GM10847 (cell line): ENCODE results near the gene ATG2A.

Experiments used
- POLR2A ChIP-seq: IDR thresholded peaks from 2 replicates; pipeline ENCODE4 v1.6.1; 2011; ENCODE audit not compliant: insufficient read length; ENCODE audit errors: extremely low read depth

Gene ATG2A

GRCh38 chr11:64916775-64917662, at the start of gene ATG2A:
TSS of gene ATG2A (minus strand) at chr11:64917209. CDS start at chr11:64917135, 74 bp downstream.
- peak; percentile 52 for TF ChIP-seq POLR2A

- TF ChIP-seq POLR2A, result no peak
Measured at GRCh38 chr11:64963072-64963631, 46.1 kb upstream of the ATG2A start.

GRCh38 chr11:64960719-64961118, 43.7 kb upstream of the ATG2A start:
- no peak for TF ChIP-seq POLR2A

GRCh38 chr11:64959498-64959897, 42.5 kb upstream of the ATG2A start:
- TF ChIP-seq POLR2A, result no peak

- TF ChIP-seq POLR2A, result no peak
Measured at GRCh38 chr11:64954201-64954600, 37.2 kb upstream of the ATG2A start.

GRCh38 chr11:64951529-64951928, 34.5 kb upstream of the ATG2A start:
- no peak for TF ChIP-seq POLR2A

GRCh38 chr11:64947208-64947814, 30.3 kb upstream of the ATG2A start:
- TF ChIP-seq POLR2A, result no peak

- TF ChIP-seq POLR2A, result no peak
Measured at GRCh38 chr11:64936539-64936938, 19.5 kb upstream of the ATG2A start.

GRCh38 chr11:64935359-64936081, 18.5 kb upstream of the ATG2A start, which contains the start of gene GPHA2:
TSS of gene GPHA2 (minus strand) at chr11:64935893. CDS start at chr11:64935460, 433 bp downstream.
- no peak for TF ChIP-seq POLR2A

- TF ChIP-seq POLR2A, result no peak
Measured at GRCh38 chr11:64934682-64935358, 17.8 kb upstream of the ATG2A start.

- no peak for TF ChIP-seq POLR2A
Measured at GRCh38 chr11:64933935-64934681, 17.1 kb upstream of the ATG2A start.

GRCh38 chr11:64933213-64933934, 16.4 kb upstream of the ATG2A start:
- no peak for TF ChIP-seq POLR2A

- no peak for TF ChIP-seq POLR2A
Measured at GRCh38 chr11:64932324-64932723, 15.3 kb upstream of the ATG2A start.
